HepG2 (cell line): Measurements from ENCODE around the gene NUAK1. TPM values are rescaled to one million over a fixed set of nuclear protein-coding genes. Genes with fewer than 3 reads are reported as not detected.

Source experiments
- ATAC-seq: fragments of 200-7000 bp; cut with Tn5 transposase; 3 replicates; pipeline ENCODE4 v1.9.1; 2020; ENCODE audit warnings: mild to moderate bottlenecking, moderate library complexity
- BruUV-seq: library from RNA; stranded (reverse); fragments of 400-500 nt; replicated peaks from 2 replicates; lab custom pipeline; 2021; lab: Mats Ljungman, UMichigan
- CTCF ChIA-PET: fragments of 300-600 bp; formaldehyde crosslinking; extraction: SDS; loops from one replicate; lab custom pipeline; 2021; ENCODE audit warnings: low total read pairs, inconsistent platforms, low intra/inter-chr PET ratio; lab: Yijun Ruan, JAX
- POLR2A ChIA-PET: fragments of 350-600 bp; sonication (Branson Sonifier 250); formaldehyde crosslinking; loops from one replicate; lab custom pipeline; 2020; ENCODE audit warnings: antibody characterized with exemption, inconsistent platforms; lab: Yijun Ruan, JAX
- DNase-seq: peaks from one replicate; pipeline ENCODE4 v3.0.0-alpha.2; 2015; ENCODE audit warnings: low spot score
- FAIRE-seq: peaks from 3 replicates; lab custom pipeline; 2011; peaks lifted over from hg19 to GRCh38; lab: Jason Lieb, UNC
- H2AFZ ChIP-seq: one replicate; pipeline ENCODE4 v1.6.1; 2011; ENCODE audit warnings: low read length, inconsistent platforms
- H3K27ac ChIP-seq: fragments of 300-600 bp; 3 replicates; pipeline ENCODE4 v1.8.0; 2011; ENCODE audit warnings: mixed run types, mild to moderate bottlenecking, mixed read lengths, low read length, inconsistent platforms; ENCODE audit not compliant: insufficient read depth; ENCODE audit errors: extremely low read length
- H3K27me3 ChIP-seq, 2 experiments: fragments of 200-600 bp in 1 of 2; 2 replicates in 1 of 2; 3 replicates in 1 of 2; pipeline versions ENCODE4 v1.6.0 to v1.8.0; 2011; ENCODE audit warnings: low read length in 2 of 2, mild to moderate bottlenecking in 2 of 2, moderate library complexity in 2 of 2, inconsistent platforms in 1 of 2; ENCODE audit not compliant: insufficient read depth in 2 of 2, control insufficient read depth in 1 of 2
- H3K36me3 ChIP-seq, 2 experiments: fragments of 200-600 bp in 1 of 2; replicated peaks in 1 of 2; 2 replicates in 1 of 2; 3 replicates in 1 of 2; pipeline versions ENCODE4 v1.5.1 to v1.8.0; 2011; ENCODE audit warnings: low read length in 2 of 2, inconsistent platforms in 1 of 2; ENCODE audit not compliant: insufficient read depth in 2 of 2, control insufficient read depth in 1 of 2
- H3K4me1 ChIP-seq: 2 replicates; pipeline ENCODE4 v1.5.1; 2012; ENCODE audit warnings: low read length, inconsistent platforms; ENCODE audit not compliant: insufficient read depth
- H3K4me2 ChIP-seq: 2 replicates; pipeline ENCODE4 v1.6.0; 2011; ENCODE audit warnings: low read depth, low read length, inconsistent platforms
- H3K4me3 ChIP-seq, 3 experiments: fragments of 200-600 bp in 1 of 3; sonication (generic), shearing (Covaris generic) in 1 of 3; replicated peaks in 1 of 3; 2 replicates each; pipeline ENCODE4 v1.5.1; 2011 to 2016; ENCODE audit warnings: low read length in 3 of 3, inconsistent platforms in 2 of 3, low read depth in 2 of 3, mild to moderate bottlenecking in 2 of 3, control low read depth in 1 of 3, mixed read lengths in 1 of 3; ENCODE audit not compliant: insufficient read depth in 1 of 3
- H3K79me2 ChIP-seq: one replicate; pipeline ENCODE4 v1.6.1; 2011; ENCODE audit warnings: low read length, inconsistent platforms; ENCODE audit not compliant: insufficient read depth
- H3K9ac ChIP-seq: 2 replicates; pipeline ENCODE4 v1.6.0; 2011; ENCODE audit warnings: mild to moderate bottlenecking, low read depth, low read length, inconsistent platforms; ENCODE audit not compliant: insufficient read depth
- H3K9me3 ChIP-seq: 2 replicates; pipeline ENCODE4 v1.5.1; 2012; ENCODE audit warnings: mild to moderate bottlenecking, low read length
- H4K20me1 ChIP-seq: 2 replicates; pipeline ENCODE4 v1.6.0; 2011; ENCODE audit warnings: inconsistent platforms, mild to moderate bottlenecking, low read length, moderate library complexity; ENCODE audit not compliant: insufficient read depth
- IKZF4 ChIP-seq: sonication (generic); formaldehyde crosslinking; IDR thresholded peaks from 2 replicates; pipeline ENCODE4 v1.5.1; 2020; ENCODE audit warnings: borderline replicate concordance, mild to moderate bottlenecking, low read depth, missing genetic modification reagents; ENCODE audit errors: not compliant biosample characterization
- KDM6A ChIP-seq: IDR thresholded peaks from 2 replicates; pipeline ENCODE4 v1.6.1; 2016; ENCODE audit warnings: low read depth
- KIAA2018 ChIP-seq: sonication (generic); formaldehyde crosslinking; IDR thresholded peaks from 2 replicates; pipeline ENCODE4 v1.5.0; 2020; ENCODE audit warnings: mild to moderate bottlenecking, missing genetic modification reagents, borderline replicate concordance
- THYN1 ChIP-seq: sonication (generic); formaldehyde crosslinking; IDR thresholded peaks from 2 replicates; pipeline ENCODE4 v1.8.1; 2023; ENCODE audit warnings: low read depth, mild to moderate bottlenecking, moderate library complexity, missing genetic modification reagents, borderline replicate concordance
- ZFP91 ChIP-seq: sonication (generic); formaldehyde crosslinking; IDR thresholded peaks from 2 replicates; pipeline ENCODE4 v1.9.0; 2022; ENCODE audit warnings: missing genetic modification reagents, mild to moderate bottlenecking, borderline replicate concordance
- ZGPAT ChIP-seq: IDR thresholded peaks from 2 replicates; pipeline ENCODE4 v1.6.1; 2016; ENCODE audit warnings: mild to moderate bottlenecking
- ZNF10 ChIP-seq: sonication (generic); formaldehyde crosslinking; IDR thresholded peaks from 2 replicates; pipeline ENCODE4 v1.4.0; 2020; ENCODE audit warnings: mild to moderate bottlenecking, low read depth, missing genetic modification reagents, borderline replicate concordance
- ZNF225 ChIP-seq: sonication (generic); formaldehyde crosslinking; IDR thresholded peaks from 2 replicates; pipeline ENCODE4 v1.4.0; 2020; ENCODE audit warnings: mild to moderate bottlenecking, missing genetic modification reagents
- ZNF253 ChIP-seq: sonication (generic); formaldehyde crosslinking; IDR thresholded peaks from 2 replicates; pipeline ENCODE4 v1.8.0; 2022; ENCODE audit warnings: mild to moderate bottlenecking, missing genetic modification reagents, borderline replicate concordance
- WGBS: methylation state at CpG from one replicate; pipeline ENCODE4 v1.1.6; 2017; ENCODE audit warnings: low lambda C conversion rate; 5-methylcytosine and 5-hydroxymethylcytosine counted together
- in situ Hi-C: cut with HindIII; loops from 2 replicates; pipeline ENCODE4 v1.10.0; 2017; ENCODE audit warnings: low pct_unique_long_range_greater_than_20kb; ENCODE audit not compliant: extremely low pct_ligation_motif_present
- intact Hi-C: fragments of 100-400 bp; cut with micrococcal nuclease; formaldehyde crosslinking; loops from one replicate; pipeline ENCODE4 v1.10.0; 2022; ENCODE audit not compliant: unreplicated experiment
- polyA plus RNA-seq, 8 experiments: library from polyadenylated mRNA; depleted of rRNA in 3 of 8; stranded (reverse) in 7 of 8; unstranded in 1 of 8; fragments of >200 nt; fragmentation: Illumina TruSeq in 4 of 8; extraction: Trizol in 4 of 8; gene quantifications; 2 replicates each; pipeline versions ENCODE4 v1.2.1 to v1.2.3, GENCODE V29; 2011 to 2016; ENCODE audit warnings: low read depth in 4 of 8, missing spikeins in 1 of 8, mixed read lengths in 1 of 8; ENCODE audit not compliant: insufficient read depth in 1 of 8
- total RNA-seq, 5 experiments: library from RNA; depleted of rRNA; stranded (reverse); fragments of >200 nt; fragmentation: Illumina TruSeq; extraction: Trizol; gene quantifications; 2 replicates each; pipeline ENCODE4 v1.2.3, GENCODE V29; 2016; ENCODE audit warnings: low read depth in 1 of 5
- TF ChIP-seq, protein P1 (sequence below): sonication (generic); formaldehyde crosslinking; IDR thresholded peaks from 2 replicates; pipeline ENCODE4 v1.4.0; 2020; ENCODE audit warnings: missing genetic modification reagents

NUAK1 gene
- total and polyA plus RNA-seq, 2 of the 13 experiments (the other 11 are each of a cell fraction or from before 2014, with no cell fraction given): 1.7 to 1.9 TPM

DNA sequence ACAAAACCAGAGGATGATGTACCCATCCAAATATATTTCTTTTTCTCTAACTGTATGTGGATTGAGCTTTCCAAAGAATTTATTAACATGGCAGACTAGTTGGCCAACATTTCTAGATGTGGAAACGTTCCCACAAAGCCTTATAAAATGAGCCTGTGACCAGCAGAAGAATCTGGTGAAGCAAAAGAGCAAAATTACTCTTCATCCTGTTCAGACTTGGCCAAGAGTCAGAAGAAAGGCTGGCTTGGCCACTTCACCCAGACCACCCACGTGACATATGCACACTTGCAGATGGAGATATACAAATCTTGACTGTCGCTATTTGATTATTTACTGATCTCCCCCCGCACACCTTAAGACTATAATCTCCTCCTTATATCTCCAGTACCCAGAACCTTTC lies 96.7 kb downstream of the NUAK1 start:
- TF ChIP-seq KDM6A (CRISPR knock-in tag) (no peak), ZNF10 (no peak), THYN1 (no peak), ZNF225 (CRISPR knock-in tag) (no peak), ZGPAT (CRISPR knock-in tag) (no peak), ZNF253 (no peak), ZFP91 (CRISPR knock-in tag) (no peak), IKZF4 (no peak), KIAA2018 (no peak)
- TF ChIP-seq, protein P1, sequence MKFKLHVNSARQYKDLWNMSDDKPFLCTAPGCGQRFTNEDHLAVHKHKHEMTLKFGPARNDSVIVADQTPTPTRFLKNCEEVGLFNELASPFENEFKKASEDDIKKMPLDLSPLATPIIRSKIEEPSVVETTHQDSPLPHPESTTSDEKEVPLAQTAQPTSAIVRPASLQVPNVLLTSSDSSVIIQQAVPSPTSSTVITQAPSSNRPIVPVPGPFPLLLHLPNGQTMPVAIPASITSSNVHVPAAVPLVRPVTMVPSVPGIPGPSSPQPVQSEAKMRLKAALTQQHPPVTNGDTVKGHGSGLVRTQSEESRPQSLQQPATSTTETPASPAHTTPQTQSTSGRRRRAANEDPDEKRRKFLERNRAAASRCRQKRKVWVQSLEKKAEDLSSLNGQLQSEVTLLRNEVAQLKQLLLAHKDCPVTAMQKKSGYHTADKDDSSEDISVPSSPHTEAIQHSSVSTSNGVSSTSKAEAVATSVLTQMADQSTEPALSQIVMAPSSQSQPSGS: no peak
- no peaks in the 10 kb centered on the region for H3K79me2 ChIP-seq
- H3K27me3 ChIP-seq: no peaks in the 10 kb centered on the region; a peak in 1 of 5 replicates
- WGBS: 41% methylated on average over 4 of the region's 4 CpGs
- H3K9ac ChIP-seq: no peak overlapping the region
- ChIA-PET CTCF (no interaction called here), POLR2A (no interaction called here)
- H3K27ac ChIP-seq: no peak overlapping the region
- no peak overlapping the region for H3K4me2 ChIP-seq
- BruUV-seq: no TSS peak
- DNase-seq (no peak), ATAC-seq (no peak), FAIRE-seq (no peak)
- in situ Hi-C loops: no loop called here
- H3K36me3 ChIP-seq: no peaks in the 10 kb centered on the region
- H4K20me1 ChIP-seq: no peaks in the 10 kb centered on the region
- no peak overlapping the region for H2AFZ ChIP-seq
- intact Hi-C loops: no loop called here
- H3K9me3 ChIP-seq: no peaks in the 10 kb centered on the region
- H3K4me1 ChIP-seq: no peaks in the 10 kb centered on the region
- H3K4me3 ChIP-seq: no peak overlapping the region
